IMR-90 (cell line): Measurements from ENCODE around the gene CKLF. TPM values are rescaled to one million over a fixed set of nuclear protein-coding genes. Genes with fewer than 3 reads are reported as not detected.

ENCODE experiments used
- ATAC-seq: fragments of 200-7000 bp; cut with Tn5 transposase; 2 replicates; pipeline ENCODE4 v1.9.1; 2020; ENCODE audit warnings: low read depth, mild to moderate bottlenecking, moderate library complexity
- BruUV-seq: library from RNA; stranded (reverse); fragments of 400-500 nt; replicated peaks from 2 replicates; lab custom pipeline; 2021; lab: Mats Ljungman, UMichigan
- CTCF ChIA-PET: fragments of 300-600 bp; formaldehyde crosslinking; extraction: SDS; loops from one replicate; lab custom pipeline; 2021; ENCODE audit warnings: antibody characterized with exemption; lab: Yijun Ruan, JAX
- POLR2A ChIA-PET: fragments of 300-600 bp; sonication (Branson Sonifier 250); formaldehyde crosslinking; loops from one replicate; lab custom pipeline; 2022; ENCODE audit warnings: antibody characterized with exemption; ENCODE audit not compliant: unreplicated experiment; lab: Charles Lee
- DNase-seq: peaks from one replicate; pipeline ENCODE4 v3.0.0; 2013
- H2AFZ ChIP-seq: replicated peaks from 2 replicates; pipeline ENCODE3; 2013; ENCODE audit warnings: low read length, mild to moderate bottlenecking; ENCODE audit not compliant: poor library complexity
- H2AK5ac ChIP-seq: 2 replicates; pipeline ENCODE4 v1.6.1; 2013; ENCODE audit warnings: low read depth, low read length, inconsistent platforms
- H2AK9ac ChIP-seq: replicated peaks from 2 replicates; pipeline ENCODE3; 2013; ENCODE audit warnings: mild to moderate bottlenecking, low read depth, low read length, moderate library complexity; ENCODE audit not compliant: poor library complexity
- H2BK120ac ChIP-seq: 2 replicates; pipeline ENCODE4 v1.6.1; 2013; ENCODE audit warnings: low read depth, low read length, inconsistent platforms
- H2BK15ac ChIP-seq: 3 replicates; pipeline ENCODE4 v1.6.1; 2013; ENCODE audit warnings: low read depth, low read length, inconsistent platforms
- H2BK20ac ChIP-seq: 2 replicates; pipeline ENCODE4 v1.6.1; 2013; ENCODE audit warnings: low read depth, mild to moderate bottlenecking, inconsistent platforms, low read length, moderate library complexity
- H2BK5ac ChIP-seq: 2 replicates; pipeline ENCODE4 v1.6.1; 2013; ENCODE audit warnings: mild to moderate bottlenecking, low read depth, low read length, inconsistent platforms; ENCODE audit not compliant: poor library complexity, severe bottlenecking
- H3K14ac ChIP-seq: replicated peaks from 2 replicates; pipeline ENCODE4 v1.6.1; 2013; ENCODE audit warnings: low read depth, low read length, inconsistent platforms
- H3K18ac ChIP-seq: 2 replicates; pipeline ENCODE4 v1.6.1; 2013; ENCODE audit warnings: low read depth, low read length, control low read depth
- H3K23ac ChIP-seq: 2 replicates; pipeline ENCODE4 v1.6.1; 2013; ENCODE audit warnings: low read depth, low read length, inconsistent platforms
- H3K27ac ChIP-seq: 2 replicates; pipeline ENCODE4 v1.5.1; 2013; ENCODE audit warnings: mild to moderate bottlenecking, control low read depth, low read length; ENCODE audit not compliant: insufficient read depth
- H3K27me3 ChIP-seq: 2 replicates; pipeline ENCODE4 v1.6.1; 2013; ENCODE audit warnings: low read length; ENCODE audit not compliant: control insufficient read depth, insufficient read depth
- H3K36me3 ChIP-seq: 2 replicates; pipeline ENCODE4 v1.6.1; 2013; ENCODE audit warnings: low read length, mixed read lengths; ENCODE audit not compliant: control insufficient read depth, insufficient read depth
- H3K4ac ChIP-seq: 2 replicates; pipeline ENCODE4 v1.6.1; 2013; ENCODE audit warnings: low read depth, low read length, inconsistent platforms
- H3K4me1 ChIP-seq: 2 replicates; pipeline ENCODE4 v1.6.1; 2013; ENCODE audit warnings: low read length, mixed read lengths; ENCODE audit not compliant: control insufficient read depth, insufficient read depth
- H3K4me2 ChIP-seq: 2 replicates; pipeline ENCODE4 v1.6.1; 2013; ENCODE audit warnings: low read depth, mild to moderate bottlenecking, control low read depth, low read length, moderate library complexity
- H3K4me3 ChIP-seq: 2 replicates; pipeline ENCODE4 v1.5.1; 2013; ENCODE audit warnings: low read depth, mild to moderate bottlenecking, control low read depth, low read length, moderate library complexity; ENCODE audit not compliant: insufficient read depth
- H3K56ac ChIP-seq: 2 replicates; pipeline ENCODE4 v1.6.1; 2013; ENCODE audit warnings: low read length, inconsistent platforms; ENCODE audit not compliant: insufficient read depth; ENCODE audit errors: extremely low read depth
- H3K79me1 ChIP-seq, 2 experiments: 2 replicates each; pipeline ENCODE4 v1.6.1; 2013; ENCODE audit warnings: low read length in 2 of 2, inconsistent platforms in 1 of 2, low read depth in 1 of 2
- H3K9ac ChIP-seq: 2 replicates; pipeline ENCODE4 v1.6.1; 2013; ENCODE audit warnings: low read depth, low read length, control low read depth
- H3K9me1 ChIP-seq: 2 replicates; pipeline ENCODE4 v1.6.1; 2013; ENCODE audit warnings: low read length, inconsistent platforms; ENCODE audit not compliant: insufficient read depth
- H3K9me3 ChIP-seq: 2 replicates; pipeline ENCODE4 v1.6.1; 2013; ENCODE audit warnings: low read length; ENCODE audit not compliant: control insufficient read depth, insufficient read depth
- H4K20me1 ChIP-seq: 2 replicates; pipeline ENCODE4 v1.6.1; 2013; ENCODE audit warnings: low read length, inconsistent platforms; ENCODE audit not compliant: insufficient read depth
- H4K5ac ChIP-seq: 2 replicates; pipeline ENCODE4 v1.6.1; 2013; ENCODE audit warnings: mild to moderate bottlenecking, low read depth, low read length, control low read depth
- H4K8ac ChIP-seq, 2 experiments: 2 replicates each; pipeline ENCODE4 v1.6.1; 2013; ENCODE audit warnings: low read depth in 2 of 2, low read length in 2 of 2, control low read depth in 1 of 2, inconsistent platforms in 1 of 2
- H4K91ac ChIP-seq: 2 replicates; pipeline ENCODE4 v1.6.1; 2013; ENCODE audit warnings: low read depth, low read length, inconsistent platforms; ENCODE audit not compliant: insufficient read depth
- BHLHE40 ChIP-seq: fragments of 150-350 bp; IDR thresholded peaks from 2 replicates; pipeline ENCODE4 v1.6.1; 2016; ENCODE audit warnings: mild to moderate bottlenecking, low read depth, low read length
- FOS ChIP-seq: fragments of 150-350 bp; IDR thresholded peaks from 2 replicates; pipeline ENCODE4 v1.6.1; 2016; ENCODE audit warnings: low read depth, low read length
- MAFK ChIP-seq: IDR thresholded peaks from 2 replicates; pipeline ENCODE4 v1.6.1; 2012; ENCODE audit warnings: low read depth, low read length, improper control_type of control experiment
- MAZ ChIP-seq: IDR thresholded peaks from 2 replicates; pipeline ENCODE4 v1.6.1; 2012; ENCODE audit warnings: low read depth, mild to moderate bottlenecking, low read length, improper control_type of control experiment, moderate library complexity, borderline replicate concordance
- NFE2L2 ChIP-seq: fragments of 150-350 bp; IDR thresholded peaks from 2 replicates; pipeline ENCODE4 v1.6.1; 2016; ENCODE audit warnings: low read depth, mild to moderate bottlenecking, low read length
- POLR2A ChIP-seq: IDR thresholded peaks from 2 replicates; pipeline ENCODE4 v1.6.1; 2012; ENCODE audit warnings: mild to moderate bottlenecking, low read depth, low read length
- RAD21 ChIP-seq: IDR thresholded peaks from 2 replicates; pipeline ENCODE4 v1.6.1; 2012; ENCODE audit warnings: low read length, improper control_type of control experiment
- WGBS, 2 experiments: methylation state at CpG; one replicate each; pipeline versions ENCODE4 v1.1.5 to v1.1.7; 2013; ENCODE audit warnings: missing lambda C conversion rate in 2 of 2; ENCODE audit not compliant: insufficient read length in 1 of 2; ENCODE audit errors: extremely low coverage in 2 of 2; 5-methylcytosine and 5-hydroxymethylcytosine counted together
- dilution Hi-C: fragments of 300-500 bp; cut with HindIII; formaldehyde crosslinking; loops from one replicate; pipeline ENCODE4 v1.14.3; 2018; ENCODE audit warnings: low sequenced_read_pairs; ENCODE audit not compliant: unreplicated experiment
- in situ Hi-C: fragments of 300-500 bp; cut with MboI; formaldehyde crosslinking; loops from 3 replicates; pipeline ENCODE4 v1.14.3; 2019; ENCODE audit warnings: low sequenced_read_pairs, inconsistent platforms, mixed read lengths
- intact Hi-C: fragments of 100-400 bp; cut with micrococcal nuclease; formaldehyde crosslinking; loops from 2 replicates; pipeline ENCODE4 v1.10.0; 2022
- polyA plus RNA-seq, 3 experiments: library from polyadenylated mRNA; depleted of rRNA; stranded (reverse); fragments of >200 nt; gene quantifications; 2 replicates each; pipeline ENCODE4 v1.2.3, GENCODE V29; 2012; ENCODE audit warnings: low replicate concordance in 1 of 3
- total RNA-seq: library from RNA; depleted of rRNA; stranded (reverse); fragments of >200 nt; gene quantifications from 2 replicates; pipeline ENCODE4 v1.2.3, GENCODE V29; 2012
- TF ChIP-seq, protein P1 (sequence below): conservative IDR thresholded peaks from 2 replicates; pipeline ENCODE4 v1.5.1; 2012; ENCODE audit warnings: mild to moderate bottlenecking, low read depth, low read length, improper control_type of control experiment

Gene CKLF
- total and polyA plus RNA-seq, 2 of the 4 experiments (the other 2 are of a cell fraction) = 60.8 to 92.2 TPM

DNA sequence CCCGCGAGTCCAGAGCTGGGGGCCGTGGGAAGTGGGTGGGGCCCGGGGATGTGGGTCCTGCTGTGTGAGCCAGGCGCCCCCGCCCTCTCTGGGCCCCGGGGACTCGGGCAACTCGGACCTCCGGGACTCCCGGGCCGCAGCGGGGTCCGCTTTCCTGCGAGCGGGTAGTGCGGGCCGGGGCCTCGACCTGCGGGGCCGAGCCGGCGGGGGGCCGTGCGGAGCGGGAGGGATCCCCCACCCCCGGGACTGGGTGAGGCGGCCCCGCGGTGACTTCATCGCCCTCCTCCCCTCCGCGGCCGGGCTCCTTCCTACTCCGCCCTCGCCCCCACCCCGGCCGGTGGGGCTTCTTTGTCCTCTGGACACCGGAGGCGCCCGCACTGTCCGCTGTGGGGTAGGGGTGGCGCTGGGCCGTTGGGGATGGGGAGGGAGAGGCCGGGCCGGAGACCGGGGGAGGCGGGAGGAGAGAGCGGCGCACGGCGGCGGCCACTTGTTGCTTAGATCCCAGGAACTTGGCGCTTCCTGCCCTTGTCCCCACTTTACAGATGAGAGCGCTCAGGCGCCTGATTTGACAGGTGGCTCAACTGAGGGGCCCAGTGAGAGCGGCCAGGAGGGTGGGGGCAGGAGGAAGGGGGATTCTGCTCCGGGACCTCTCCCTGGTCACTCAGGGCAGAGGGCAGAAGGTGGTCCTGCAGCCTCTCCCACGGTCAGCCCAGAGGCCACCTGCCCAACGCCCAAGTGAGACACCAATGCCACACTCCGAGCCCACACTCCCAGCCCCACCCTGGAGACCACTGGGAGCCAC lies 53.0 kb downstream of the CKLF start:
- Histone ChIP-seq H3K9me3 (peaks cover 5% of the 10 kb centered on the region; the same call in 1 of the 2 replicates), H4K20me1 (peaks cover 17% of the 10 kb centered on the region), H3K27me3 (no peaks in the 10 kb centered on the region), H3K9ac (peak overlapping the region; percentile 58), H3K27ac (peak overlapping the region; percentile 76), H3K4me1 (peaks cover 21% of the 10 kb centered on the region), H3K4me2 (peak overlapping the region; percentile 81), H4K5ac (peak overlapping the region; percentile 56), H4K8ac (peak overlapping the region; percentile 34 to 57; a peak in 1 of 4 replicates), H4K91ac (peak overlapping the region; percentile 84), H2BK120ac (peak overlapping the region; percentile 18; the same call in 1 of the 2 replicates), H2AFZ (peak overlapping the region; percentile 88), H3K4me3 (peak overlapping the region; percentile 74), H3K9me1 (peaks cover 10% of the 10 kb centered on the region), H2BK15ac (no peak overlapping the region; the same call in 2 of the 3 replicates), H2BK5ac (peak overlapping the region; percentile 53), H2BK20ac (no peak overlapping the region), H3K4ac (peak overlapping the region; percentile 89), H3K36me3 (peaks cover 18% of the 10 kb centered on the region), H3K23ac (peak overlapping the region; percentile 58), H3K56ac (no peak overlapping the region), H3K79me1 (peaks cover 13 to 55% of the 10 kb centered on the region in 2 experiments), H3K18ac (peak overlapping the region; percentile 17; the same call in 1 of the 2 replicates), H3K14ac (peak overlapping the region; percentile 48), H2AK5ac (peak overlapping the region; percentile 93), H2AK9ac (peak overlapping the region; percentile 94)
- in situ Hi-C loops (no loop called here), intact Hi-C loops (loop anchor here (2.0 to 5.0 kb wide), 3 partner anchors 53 to 137 kb away; partner anchors contain the start of gene CKLF), dilution Hi-C loops (no loop called here)
- ChIA-PET POLR2A (no interaction called here), CTCF (no interaction called here)
- ATAC-seq (peak; percentile 50), DNase-seq (peak; percentile 34)
- TF ChIP-seq MAFK (no peak), BHLHE40 (no peak), POLR2A (peak; percentile 70; the same call in 1 of the 2 replicates), MAZ (peak; percentile 76), RAD21 (no peak), NFE2L2 (no peak), FOS (no peak)
- TF ChIP-seq, protein P1, sequence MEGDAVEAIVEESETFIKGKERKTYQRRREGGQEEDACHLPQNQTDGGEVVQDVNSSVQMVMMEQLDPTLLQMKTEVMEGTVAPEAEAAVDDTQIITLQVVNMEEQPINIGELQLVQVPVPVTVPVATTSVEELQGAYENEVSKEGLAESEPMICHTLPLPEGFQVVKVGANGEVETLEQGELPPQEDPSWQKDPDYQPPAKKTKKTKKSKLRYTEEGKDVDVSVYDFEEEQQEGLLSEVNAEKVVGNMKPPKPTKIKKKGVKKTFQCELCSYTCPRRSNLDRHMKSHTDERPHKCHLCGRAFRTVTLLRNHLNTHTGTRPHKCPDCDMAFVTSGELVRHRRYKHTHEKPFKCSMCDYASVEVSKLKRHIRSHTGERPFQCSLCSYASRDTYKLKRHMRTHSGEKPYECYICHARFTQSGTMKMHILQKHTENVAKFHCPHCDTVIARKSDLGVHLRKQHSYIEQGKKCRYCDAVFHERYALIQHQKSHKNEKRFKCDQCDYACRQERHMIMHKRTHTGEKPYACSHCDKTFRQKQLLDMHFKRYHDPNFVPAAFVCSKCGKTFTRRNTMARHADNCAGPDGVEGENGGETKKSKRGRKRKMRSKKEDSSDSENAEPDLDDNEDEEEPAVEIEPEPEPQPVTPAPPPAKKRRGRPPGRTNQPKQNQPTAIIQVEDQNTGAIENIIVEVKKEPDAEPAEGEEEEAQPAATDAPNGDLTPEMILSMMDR = no peak
- BruUV-seq = no TSS peak
- WGBS, 2 experiments = 1% methylated on average over 33 of the region's 61 CpGs; no CpG with 5 or more reads in 1 of the 2 experiments
